PC-9 (cell line): ENCODE data around the gene SLC25A15.

Experiments used
- EZH2 ChIP-seq: fragments of 200-600 bp; sonication (generic); IDR thresholded peaks from 2 replicates; pipeline ENCODE4 v1.8.0; 2017; ENCODE audit warnings: antibody characterized with exemption, low read depth
- TF ChIP-seq, protein P1 (sequence below): fragments of 200-600 bp; sonication (generic); conservative IDR thresholded peaks from 2 replicates; pipeline ENCODE4 v1.6.1; 2017; ENCODE audit warnings: mixed run types, antibody characterized with exemption, mild to moderate bottlenecking, moderate library complexity

- TF ChIP-seq, protein P1, sequence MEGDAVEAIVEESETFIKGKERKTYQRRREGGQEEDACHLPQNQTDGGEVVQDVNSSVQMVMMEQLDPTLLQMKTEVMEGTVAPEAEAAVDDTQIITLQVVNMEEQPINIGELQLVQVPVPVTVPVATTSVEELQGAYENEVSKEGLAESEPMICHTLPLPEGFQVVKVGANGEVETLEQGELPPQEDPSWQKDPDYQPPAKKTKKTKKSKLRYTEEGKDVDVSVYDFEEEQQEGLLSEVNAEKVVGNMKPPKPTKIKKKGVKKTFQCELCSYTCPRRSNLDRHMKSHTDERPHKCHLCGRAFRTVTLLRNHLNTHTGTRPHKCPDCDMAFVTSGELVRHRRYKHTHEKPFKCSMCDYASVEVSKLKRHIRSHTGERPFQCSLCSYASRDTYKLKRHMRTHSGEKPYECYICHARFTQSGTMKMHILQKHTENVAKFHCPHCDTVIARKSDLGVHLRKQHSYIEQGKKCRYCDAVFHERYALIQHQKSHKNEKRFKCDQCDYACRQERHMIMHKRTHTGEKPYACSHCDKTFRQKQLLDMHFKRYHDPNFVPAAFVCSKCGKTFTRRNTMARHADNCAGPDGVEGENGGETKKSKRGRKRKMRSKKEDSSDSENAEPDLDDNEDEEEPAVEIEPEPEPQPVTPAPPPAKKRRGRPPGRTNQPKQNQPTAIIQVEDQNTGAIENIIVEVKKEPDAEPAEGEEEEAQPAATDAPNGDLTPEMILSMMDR: no peak
- no peak for TF ChIP-seq EZH2
Measured at GRCh38 chr13:40792284-40793051, 3.1 kb downstream of the SLC25A15 start.
